RWPE1 (cell line): Measurements from ENCODE around the gene GPC5.
A peak's percentile ranks its signal among the peaks of the same experiment; 100 is the strongest.
"Not testable (repeated sequence)": the region's sequence is repeated elsewhere in the genome, so short reads cannot be mapped to it uniquely, and the experiment has no call there.

Source experiments
- CTCF ChIA-PET: fragments of 350-600 bp; sonication (Branson Sonifier 250); formaldehyde crosslinking; extraction: SDS; loops from one replicate; lab custom pipeline; 2021; lab: Yijun Ruan, JAX
- POLR2A ChIA-PET: fragments of 400-600 bp; formaldehyde crosslinking; extraction: SDS; loops from one replicate; lab custom pipeline; 2020; ENCODE audit warnings: antibody characterized with exemption; ENCODE audit not compliant: low non-redundant PET; lab: Yijun Ruan, JAX
- DNase-seq: peaks from one replicate; pipeline ENCODE4 v3.0.0; 2012; ENCODE audit warnings: low spot score
- H3K27ac ChIP-seq: fragments of 450-650 bp; 2 replicates; pipeline ENCODE4 v1.5.1; 2017
- CTCF ChIP-seq: fragments of 450-650 bp; conservative IDR thresholded peaks from 2 replicates; pipeline ENCODE4 v1.5.1; 2017; ENCODE audit warnings: low read depth, mild to moderate bottlenecking

GPC5 gene

GRCh38 chr13:92535222-92536006 is 1137.0 kb downstream of the GPC5 start:
- no peak overlapping the region for H3K27ac ChIP-seq
- no peak for DNase-seq
- ChIA-PET CTCF (no interaction called here), POLR2A (no interaction called here)
- no peak for TF ChIP-seq CTCF

- CTCF ChIA-PET, result interaction anchor here (0.6 kb wide), 1 partner anchor 429 kb away, joined by 3 read pairs; no protein-coding TSS in a partner anchor
- POLR2A ChIA-PET, result no interaction called here
Measured at GRCh38 chr13:92537471-92537870, 1139.0 kb downstream of the GPC5 start.

GRCh38 chr13:92538164-92538563 is 1139.7 kb downstream of the GPC5 start:
- ChIA-PET CTCF (no interaction called here), POLR2A (no interaction called here)
- H3K27ac ChIP-seq, result no peak overlapping the region
- DNase-seq, result no peak
- TF ChIP-seq CTCF, result no peak

More at GRCh38 chr13:92537471-92537870, 1139.0 kb downstream of the GPC5 start:
- DNase-seq, result no peak
- no peak for TF ChIP-seq CTCF
- no peak overlapping the region for H3K27ac ChIP-seq

- DNase-seq, H3K27ac ChIP-seq, POLR2A ChIA-PET, CTCF ChIA-PET: not testable (repeated sequence)
Measured at GRCh38 chr13:92539148-92539547, 1140.7 kb downstream of the GPC5 start.

- DNase-seq, result peak; percentile 13
- ChIA-PET POLR2A (no interaction called here), CTCF (no interaction called here)
- H3K27ac ChIP-seq, result no peak overlapping the region
- no peak for TF ChIP-seq CTCF
Measured at GRCh38 chr13:92547266-92547665, 1148.8 kb downstream of the GPC5 start.

GRCh38 chr13:92549276-92549675 is 1150.9 kb downstream of the GPC5 start:
- DNase-seq, result no peak
- no peak overlapping the region for H3K27ac ChIP-seq
- ChIA-PET CTCF (no interaction called here), POLR2A (no interaction called here)
- TF ChIP-seq CTCF, result no peak

GRCh38 chr13:92553470-92554114 is 1155.2 kb downstream of the GPC5 start:
- ChIA-PET POLR2A (no interaction called here), CTCF (no interaction called here)
- TF ChIP-seq CTCF, result no peak
- DNase-seq, result no peak
- no peak overlapping the region for H3K27ac ChIP-seq
